GM21529 (cell line): Measurements from ENCODE around the gene OBP2B.
"Not testable (repeated sequence)": the region's sequence is repeated elsewhere in the genome, so short reads cannot be mapped to it uniquely, and the experiment has no call there.

Experiments
- ATAC-seq: cut with Tn5 transposase; IDR thresholded peaks from one replicate; pipeline ENCODE4 v1.9.1; 2021; ENCODE audit not compliant: unreplicated experiment

Gene OBP2B

DNA sequence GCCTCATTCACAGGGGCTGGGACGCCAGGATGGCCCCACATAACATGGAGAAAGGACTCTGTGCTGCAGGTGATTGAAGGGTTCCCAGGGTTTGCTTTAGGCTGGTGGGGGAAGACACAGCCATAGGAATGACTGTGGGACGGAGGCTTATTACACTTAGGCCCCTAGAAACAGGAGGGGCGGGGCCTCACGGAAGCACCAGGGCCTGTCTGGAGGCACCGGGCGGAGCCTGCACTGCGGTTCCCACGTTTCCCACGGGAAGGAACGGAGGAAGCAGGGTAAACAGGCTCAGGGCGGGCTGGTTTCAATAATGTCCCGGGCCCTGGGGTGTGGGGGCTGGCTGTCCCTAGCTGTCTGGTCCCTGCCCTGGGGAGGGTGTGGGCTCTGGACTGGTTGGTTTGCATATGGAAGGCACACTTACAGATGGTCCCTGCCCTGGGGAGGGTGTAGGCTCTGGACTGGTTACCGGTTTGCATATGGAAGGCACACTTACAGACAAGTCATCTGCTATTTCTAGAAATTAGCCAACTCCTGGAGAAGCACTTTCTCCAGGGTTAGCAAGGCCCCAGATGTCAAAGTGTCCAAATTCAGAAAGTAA is 14.2 kb upstream of the OBP2B start:
- not testable (repeated sequence) for ATAC-seq

DNA sequence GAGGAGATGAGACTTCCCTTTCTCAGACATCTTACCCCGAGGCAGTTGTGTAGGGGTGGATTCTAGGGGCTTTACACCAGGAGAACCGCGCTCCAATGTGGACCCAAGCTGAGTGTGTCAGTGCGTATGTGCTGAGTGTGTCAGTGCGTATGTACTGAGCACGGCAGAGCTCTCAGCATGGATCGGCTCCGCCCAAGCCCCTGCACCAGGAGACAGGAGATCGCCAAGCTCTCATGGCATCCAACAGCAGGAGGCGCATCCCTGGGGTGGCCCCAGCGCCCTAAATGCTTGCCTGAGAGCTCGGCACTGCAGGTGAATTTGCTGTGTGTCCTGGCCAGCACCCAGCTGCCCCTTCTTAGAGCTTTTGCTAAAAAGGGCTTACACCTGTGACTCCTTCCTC is 12.9 kb upstream of the OBP2B start:
- not testable (repeated sequence) for ATAC-seq

DNA sequence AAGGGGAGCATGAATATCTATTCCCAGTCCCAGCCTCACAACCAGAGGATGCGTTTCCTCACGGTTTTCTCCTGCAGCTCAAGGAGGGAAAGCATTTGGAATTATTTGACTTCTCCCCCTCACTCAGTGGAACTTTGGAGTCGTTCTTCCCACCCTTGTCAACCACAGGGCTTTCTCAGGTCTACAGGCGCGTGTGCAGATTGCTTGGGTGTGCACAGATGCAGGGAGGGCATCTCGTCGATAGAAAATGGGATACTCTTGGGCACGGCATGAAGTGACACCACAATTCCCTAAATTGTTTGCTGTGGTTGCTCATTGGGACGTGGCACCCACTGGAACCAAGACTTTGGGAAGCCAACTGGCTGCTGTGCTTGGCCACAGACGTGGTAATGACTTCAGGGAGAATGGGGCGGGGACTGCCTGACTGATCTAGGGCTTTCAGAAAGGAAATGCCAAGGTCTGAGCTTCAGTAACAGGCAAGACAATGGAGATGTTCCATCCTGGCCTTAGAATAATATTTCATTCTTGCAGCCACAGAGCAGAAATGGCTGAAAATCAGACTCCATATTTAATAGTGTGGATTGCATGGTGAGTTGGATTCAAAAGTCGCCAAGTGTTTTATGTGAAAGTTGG is 12.2 kb upstream of the OBP2B start:
- ATAC-seq, result no peak

DNA sequence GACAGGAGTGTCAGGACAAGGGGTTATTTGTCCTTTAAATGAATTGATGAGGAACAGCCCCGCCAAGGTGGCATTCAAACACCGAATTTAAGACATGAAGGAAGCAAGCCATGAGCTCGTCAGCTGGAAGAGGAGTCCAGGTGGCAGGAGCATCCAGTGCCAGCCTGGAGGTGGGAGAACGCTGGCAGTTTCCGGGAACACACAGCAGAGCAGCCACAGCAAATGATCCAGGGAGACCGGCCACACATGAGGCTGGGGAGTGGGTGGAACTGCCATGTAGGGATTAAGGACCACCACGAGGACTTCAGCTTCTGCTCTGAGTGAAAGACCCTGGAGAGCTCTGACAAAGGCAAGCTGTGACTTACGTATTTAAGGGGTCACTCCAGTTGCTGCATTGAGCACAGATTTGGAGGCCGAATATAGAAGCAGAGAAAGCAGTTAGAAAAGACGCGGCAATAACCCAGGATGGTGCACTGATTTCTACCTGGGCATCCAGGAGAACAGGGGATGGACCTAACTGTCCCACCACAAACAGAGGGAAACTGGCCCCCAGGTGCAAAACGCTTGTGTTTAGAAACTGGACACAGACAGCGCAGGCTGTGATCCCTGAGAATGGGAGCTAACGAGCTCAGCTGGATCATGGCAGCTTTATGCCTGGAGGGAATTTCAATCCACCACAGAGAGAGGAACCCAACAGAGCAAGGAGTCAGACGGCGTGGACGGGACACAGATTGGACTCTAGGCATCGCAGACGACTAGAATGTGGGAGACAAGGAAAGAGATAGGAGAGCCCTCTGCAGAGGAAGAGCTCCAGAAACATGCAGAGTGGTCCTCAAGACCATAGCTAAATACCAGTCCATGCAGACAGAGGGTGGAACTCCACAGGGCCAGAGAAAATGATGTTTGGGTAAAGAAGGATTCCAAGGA is 9.3 kb upstream of the OBP2B start:
- not testable (repeated sequence) for ATAC-seq

DNA sequence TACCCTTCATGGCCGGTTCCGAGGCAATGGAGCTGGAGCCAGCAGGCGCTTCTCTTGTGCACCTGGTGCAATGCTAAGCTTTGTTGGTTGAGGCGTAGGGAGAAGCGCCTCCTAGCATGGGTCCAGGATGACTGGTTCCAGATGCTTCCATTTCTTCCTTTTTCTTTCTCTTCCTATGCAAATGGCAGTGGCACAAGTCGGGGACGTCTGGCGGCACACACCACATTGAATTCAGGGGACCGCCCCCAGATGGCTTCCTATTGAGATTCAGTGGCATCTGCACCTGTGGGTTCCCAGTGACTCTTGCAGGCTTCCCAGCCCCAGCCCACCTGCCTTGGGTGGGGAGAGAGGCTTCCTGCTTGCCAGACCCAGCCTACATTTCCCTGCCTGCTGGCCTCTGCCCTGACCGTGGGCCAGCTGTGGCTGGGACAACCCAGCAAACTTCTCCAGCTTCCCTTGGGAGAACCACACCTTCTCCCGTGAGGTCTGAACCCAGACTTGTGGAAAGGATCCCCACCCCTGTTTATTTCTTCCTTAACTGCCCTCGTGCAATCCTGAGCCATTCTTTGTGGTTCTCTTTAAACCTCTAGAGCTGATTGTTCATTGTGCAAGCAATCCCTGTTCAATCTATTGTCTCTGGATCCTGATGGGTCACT is 8.4 kb upstream of the OBP2B start:
- ATAC-seq, result not testable (repeated sequence)

DNA sequence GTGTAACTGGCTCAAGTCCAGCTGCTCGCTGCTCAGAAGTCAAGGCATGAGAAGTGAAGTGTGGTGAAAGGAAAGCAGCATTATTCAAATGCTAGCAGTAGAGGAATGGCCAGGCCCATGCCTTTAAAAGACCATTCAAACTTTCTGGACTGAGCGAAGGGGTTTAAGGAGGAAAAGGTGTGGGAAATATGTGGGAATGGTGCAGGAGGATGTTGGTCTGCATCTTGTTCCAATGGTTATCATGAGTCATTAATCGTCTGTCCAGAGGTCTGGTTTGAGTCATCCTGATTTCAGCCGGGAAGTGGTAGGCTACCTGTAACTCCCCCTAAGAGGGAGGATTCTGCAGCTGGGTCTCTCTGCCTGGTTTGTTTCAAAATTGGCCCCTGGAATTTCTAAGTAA is 5.2 kb upstream of the OBP2B start:
- not testable (repeated sequence) for ATAC-seq

DNA sequence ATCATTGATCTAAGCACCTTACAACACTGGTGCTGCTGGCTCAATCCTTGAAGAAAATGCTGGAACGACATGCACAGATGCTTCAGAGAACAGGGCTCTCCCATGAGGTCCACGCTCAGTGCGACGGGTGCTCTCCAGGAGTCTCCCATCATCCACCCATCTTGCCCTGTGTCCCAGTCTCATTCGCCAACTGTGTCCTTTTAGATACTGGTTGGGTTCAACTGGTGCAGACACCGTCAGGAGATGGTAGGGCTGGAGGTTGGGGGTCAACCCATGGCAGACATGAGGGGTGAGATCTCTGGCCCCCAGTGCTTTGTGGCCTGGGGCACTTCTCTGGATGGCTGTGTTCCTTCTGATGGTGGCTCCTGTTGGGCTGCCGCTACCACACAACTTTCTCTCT is 1.6 kb upstream of the OBP2B start:
- no peak for ATAC-seq

DNA sequence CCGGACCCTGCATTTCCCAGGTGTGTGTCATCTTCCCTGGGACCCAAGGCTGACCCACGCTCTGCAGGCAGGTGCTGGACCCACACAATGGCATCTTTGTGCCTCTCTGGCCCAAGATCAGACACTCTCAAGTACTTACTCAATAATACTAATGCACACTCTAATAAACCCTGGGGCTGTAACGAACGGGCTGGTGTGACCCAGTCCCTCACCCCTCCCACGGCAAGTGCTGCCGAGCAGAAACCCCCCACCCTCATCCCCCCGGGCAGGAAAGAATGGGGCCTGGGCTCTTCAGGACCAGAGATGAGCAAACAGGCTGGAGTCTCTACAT is 1.1 kb upstream of the OBP2B start:
- ATAC-seq, result no peak

DNA sequence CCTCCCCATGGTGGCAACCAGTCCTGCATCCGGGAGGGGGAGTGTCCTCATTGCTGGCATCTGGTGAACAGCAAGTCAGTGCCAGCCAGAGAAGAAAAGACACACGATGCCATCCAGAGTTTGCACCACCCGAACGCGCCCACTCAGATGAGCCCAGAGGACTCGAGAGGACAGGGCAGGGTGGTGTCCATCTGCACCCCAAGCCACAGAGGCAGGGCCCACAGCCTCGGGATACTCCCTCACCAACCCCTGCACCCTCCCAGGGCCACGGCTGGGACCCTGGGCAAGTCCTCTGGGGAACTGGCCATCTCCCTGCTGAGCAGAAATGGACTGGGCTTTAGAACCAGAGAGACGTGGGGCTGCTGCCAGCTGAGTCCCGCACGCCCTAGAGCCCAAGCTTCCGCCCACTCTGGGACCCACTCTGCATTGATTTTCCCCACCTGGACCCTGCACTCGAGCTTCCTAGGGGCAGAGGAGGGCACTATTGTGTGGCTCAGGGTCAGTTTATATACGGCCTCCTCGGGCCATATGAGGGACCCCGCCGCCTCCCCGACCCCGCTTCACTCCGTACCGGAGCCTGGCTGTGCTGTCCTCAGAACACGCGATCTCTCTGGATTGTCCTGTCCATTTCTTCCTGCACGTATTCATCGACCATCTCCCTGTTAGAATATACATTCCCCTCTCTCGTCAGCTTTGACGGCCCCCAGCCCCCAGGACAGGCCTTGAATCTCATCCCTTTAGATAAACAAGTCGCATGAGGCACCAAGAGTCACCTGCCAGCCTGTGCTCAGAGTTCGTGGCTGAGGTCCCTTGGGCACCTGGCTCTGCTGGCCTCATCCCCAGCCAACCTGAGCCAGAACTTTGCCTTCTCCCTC is 514 bp upstream of the OBP2B start:
- ATAC-seq, result not testable (repeated sequence)

DNA sequence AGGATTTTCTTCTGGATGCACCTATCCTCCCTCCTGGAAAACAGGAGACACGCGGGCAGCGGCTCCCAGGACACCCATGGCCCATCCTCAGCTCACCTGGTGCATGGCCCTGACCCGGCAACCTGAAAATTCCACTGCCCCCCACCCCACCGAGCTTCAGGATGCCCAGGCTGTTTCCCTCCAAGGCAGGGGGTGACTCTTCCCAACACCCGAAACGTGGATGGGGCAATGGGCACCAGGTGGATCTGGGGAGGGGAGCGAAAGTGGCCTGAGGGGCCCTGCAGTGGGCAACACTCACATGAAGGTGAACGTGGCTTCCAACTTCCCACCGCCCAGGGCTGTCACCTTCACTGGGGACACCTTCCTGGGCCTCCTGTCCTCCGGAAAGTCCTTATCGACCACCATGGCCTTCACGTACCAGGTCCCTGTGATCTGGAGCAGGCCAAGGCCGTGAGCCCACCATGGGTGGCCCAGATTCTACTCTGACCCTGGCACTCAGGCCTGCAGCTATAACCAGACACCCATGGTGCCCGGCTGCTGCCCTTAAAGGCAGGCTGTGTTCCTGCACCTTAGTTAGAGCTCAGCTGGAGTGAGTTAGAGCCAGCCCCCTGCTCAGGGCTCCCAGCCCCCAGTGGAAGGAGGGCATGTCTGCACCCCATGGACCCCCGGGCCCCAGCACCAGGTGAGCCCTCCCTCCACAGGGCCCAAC is 725 bp downstream of the OBP2B start:
- ATAC-seq, result not testable (repeated sequence)

DNA sequence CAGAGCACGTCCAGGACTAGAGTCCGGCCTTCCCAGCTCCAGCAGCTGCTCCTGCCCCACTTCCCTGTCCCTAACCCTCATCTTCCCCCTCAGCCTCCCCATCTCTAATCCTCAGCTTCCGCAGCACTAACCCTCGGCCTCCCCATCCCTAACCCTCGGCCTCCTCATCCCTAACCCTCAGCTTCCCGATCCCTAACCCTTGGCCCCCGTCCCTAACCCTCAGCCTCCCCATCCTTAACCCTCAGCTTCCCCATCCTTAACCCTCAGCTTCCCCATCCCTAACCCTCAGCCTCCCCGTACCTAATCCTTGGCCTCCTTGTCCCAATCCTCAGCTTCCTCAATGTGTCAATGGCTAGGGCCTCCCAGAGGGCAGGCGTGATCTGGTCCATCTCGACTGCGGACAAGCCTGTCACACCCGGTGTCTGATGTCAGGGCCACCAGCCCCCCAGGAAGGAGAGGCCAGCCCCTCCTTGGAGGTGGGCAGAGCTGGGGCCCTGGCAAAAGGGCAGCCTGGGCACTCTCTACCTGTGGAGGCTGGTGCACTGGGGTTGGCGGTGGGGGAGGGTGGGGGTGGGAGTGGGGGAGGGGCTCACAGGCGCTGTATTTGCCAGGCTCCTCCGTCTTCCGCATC is 1.4 kb downstream of the OBP2B start:
- ATAC-seq, result no peak

DNA sequence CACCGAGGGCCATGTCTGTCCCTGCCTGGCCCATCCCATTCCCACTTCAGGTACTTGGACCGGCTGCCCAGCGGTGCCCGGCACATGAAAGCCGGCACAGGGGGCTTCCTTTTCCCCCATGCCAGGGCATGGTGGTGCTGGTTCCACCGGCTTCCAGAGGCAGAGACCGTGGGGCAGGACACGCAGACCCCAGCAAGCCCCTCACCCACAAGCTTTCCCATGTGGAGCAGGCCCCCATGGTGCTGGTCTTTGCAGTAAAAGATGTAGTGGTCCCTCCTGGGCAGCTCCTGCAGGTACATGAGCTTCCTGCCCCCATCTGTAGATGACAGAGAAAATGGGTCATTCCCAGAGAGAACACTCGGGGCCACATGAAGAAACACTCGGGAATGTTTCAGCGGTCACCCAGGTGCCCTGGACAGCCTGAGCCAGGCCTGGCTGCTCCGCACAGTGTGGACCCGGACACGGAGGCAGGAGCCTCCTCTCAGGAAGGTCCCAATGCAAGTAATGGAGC is 2.0 kb downstream of the OBP2B start:
- ATAC-seq, result no peak

DNA sequence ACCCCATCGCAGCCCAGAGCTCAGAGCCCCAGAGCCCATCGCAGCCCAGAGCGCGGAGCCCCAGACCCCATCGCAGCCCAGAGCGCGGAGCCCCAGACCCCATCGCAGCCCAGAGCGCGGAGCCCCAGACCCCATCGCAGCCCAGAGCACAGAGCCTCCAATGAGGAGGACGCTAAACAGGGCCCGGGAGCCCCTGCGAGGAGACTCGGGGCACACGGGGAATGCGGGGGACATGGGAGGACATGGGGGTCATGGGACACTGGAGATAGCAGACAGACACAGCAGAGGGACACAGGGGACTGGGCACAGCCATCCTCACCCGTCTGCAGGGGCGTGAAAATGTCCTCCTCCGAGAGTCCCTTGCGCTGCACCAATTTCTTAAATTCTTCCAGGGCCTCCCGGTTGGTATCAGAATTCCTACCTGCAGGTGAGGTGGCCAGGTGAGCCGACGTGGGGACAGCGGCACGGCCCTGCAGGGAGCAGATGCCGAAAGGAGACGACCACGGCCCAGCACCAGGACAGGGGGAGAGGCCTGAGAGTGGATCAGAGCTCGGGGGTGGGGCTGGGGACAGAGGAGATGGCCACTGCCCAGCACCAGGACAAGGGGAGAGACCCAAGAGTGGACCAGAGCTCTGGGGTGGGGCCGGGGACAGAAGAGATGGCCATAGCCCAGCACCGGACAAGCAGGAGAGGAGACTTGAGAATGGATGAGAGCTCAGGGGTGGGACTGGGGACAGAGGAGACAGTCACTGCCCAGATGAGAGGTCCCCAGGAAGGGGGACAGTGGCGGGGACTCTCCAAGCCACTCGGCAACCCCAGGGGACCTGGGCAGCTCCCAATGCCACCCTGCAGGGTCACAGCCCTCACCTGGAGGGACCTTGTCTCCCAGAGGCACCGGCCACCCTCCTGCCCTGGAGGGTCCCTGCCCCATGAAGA is 2.8 kb downstream of the OBP2B start:
- no peak for ATAC-seq

DNA sequence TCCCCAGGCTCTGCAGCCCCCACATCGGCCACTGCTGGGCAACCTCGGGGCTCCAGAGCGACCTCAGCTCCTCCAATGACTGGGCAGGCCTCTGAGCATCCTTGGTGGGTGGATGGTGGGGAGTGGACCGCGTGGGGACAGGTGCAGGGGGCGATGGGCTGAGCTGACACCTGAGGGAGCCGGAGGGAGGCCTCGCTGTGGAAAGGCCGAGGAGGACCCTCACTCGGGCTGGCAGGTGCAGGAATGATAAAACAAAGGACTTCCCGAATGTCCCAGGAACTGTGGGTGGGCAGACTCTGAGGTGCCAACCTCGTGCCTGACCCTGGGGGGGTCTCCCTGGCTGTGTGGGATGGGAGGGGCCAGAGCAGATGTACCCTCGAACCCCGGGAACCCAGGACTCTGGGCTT is 3.6 kb downstream of the OBP2B start:
- not testable (repeated sequence) for ATAC-seq

DNA sequence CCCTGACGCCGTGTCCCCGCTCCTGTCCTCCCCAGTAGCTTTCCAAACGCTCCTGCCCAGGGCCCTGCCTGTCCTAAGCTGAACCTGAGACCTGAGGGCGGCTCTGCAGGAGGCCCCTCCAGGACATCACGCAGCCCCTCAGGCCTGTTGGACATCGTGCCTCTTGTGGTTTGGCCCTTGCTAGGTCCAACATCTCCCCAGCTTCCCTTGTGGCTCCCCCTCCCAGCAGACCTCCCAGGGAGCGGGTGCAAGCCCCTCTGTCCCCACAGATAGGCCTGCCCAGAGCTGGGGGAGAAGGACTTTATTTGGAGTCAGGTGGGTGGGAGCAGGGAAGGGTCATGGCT is 4.1 kb downstream of the OBP2B start:
- ATAC-seq, result no peak

DNA sequence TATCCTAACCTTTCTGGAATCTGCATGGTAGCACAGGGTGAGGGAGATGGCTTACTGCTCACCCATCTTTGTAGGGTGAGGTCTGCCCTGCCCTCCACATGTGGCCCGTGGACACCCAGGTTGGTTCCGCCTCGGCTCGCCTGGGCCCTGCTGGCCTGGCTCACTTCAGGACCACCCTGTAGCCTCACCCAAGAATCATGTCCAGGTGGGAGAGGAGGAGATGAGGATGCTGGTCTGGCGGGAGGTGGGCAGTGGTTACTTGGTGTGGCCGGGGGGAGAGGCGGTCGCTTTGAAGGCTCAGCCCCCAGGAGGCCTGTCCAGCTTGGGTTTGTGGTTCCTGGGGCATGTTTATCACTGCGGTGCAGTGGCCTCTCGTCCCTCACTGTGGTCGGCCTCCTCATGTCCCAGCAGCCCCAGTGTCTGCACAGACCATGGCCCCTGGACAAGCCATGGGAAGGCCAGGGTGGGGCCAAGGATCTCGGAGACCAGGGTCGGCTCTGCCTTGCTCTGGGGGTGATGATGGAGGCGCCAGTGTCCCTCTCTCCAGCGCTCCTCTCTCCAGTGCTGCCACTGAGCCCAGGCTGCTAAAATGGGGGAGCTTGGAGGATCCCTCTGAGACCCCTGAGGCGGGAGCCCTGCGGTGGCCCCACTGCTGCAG is 4.6 kb downstream of the OBP2B start:
- ATAC-seq, result no peak

DNA sequence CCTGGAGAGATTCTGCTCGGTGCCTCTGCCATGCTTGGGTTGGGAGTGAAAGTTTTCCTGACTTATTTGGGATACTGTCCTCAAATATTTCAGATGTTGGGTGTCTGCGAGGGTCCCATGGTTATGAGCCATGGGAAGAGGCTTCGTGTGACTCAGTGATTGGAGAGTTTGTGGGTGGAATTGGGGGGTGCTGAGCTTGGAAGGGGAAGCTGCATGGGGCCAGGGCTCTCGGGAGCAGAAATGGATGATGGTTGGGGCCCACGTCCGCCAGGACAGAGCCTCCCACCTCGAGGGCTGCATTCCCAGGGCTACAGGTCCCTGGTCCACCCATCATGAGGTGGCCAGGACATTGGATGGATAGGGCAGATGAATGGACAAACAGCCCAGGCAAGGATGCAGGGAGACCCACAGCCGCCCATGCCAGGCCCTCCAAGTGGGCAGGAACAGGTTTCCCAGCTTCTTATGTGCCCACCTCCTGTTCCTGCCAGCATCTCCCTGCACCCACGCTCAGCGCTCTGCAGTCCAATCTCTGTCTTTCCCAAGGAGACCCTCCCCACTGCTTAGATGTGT is 5.5 kb downstream of the OBP2B start:
- no peak for ATAC-seq
